HL-60 (cell line): ENCODE results near the gene SNX9.

Source experiments
- CTCF ChIP-seq: IDR thresholded peaks from one replicate; pipeline ENCODE4 v1.5.1; 2011; ENCODE audit warnings: low read length, control low read depth, inconsistent platforms; ENCODE audit not compliant: insufficient read depth
- SPI1 ChIP-seq: IDR thresholded peaks from 2 replicates; pipeline ENCODE4 v1.6.1; 2012; ENCODE audit warnings: low read depth, mild to moderate bottlenecking, borderline replicate concordance

DNA sequence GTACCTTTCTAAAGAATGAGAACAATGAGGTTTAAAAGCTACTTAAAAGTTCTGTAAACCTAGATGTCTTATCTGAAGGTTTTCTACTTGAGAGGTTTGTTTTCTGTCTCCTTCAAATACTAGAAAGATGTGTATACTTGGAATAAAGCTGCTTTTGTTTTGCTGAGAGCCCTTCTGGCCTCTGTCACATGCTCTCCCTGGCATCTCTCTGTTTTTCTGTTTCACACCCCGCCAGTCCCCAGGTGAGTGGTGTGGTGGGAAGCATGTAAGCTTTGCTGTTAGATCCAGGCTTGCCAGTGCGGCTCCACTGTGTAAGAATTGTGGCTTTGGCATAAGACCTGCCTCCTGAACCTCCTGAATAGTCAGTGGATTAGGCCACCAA is 56.8 kb downstream of the SNX9 start:
- TF ChIP-seq CTCF (no peak), SPI1 (no peak)
